OCI-LY7 (cell line): Measurements from ENCODE around the gene ABHD12.

Source experiments
- CTCF ChIP-seq: fragments of 200-600 bp; sonication (generic); conservative IDR thresholded peaks from 2 replicates; pipeline ENCODE4 v1.5.1; 2014; ENCODE audit warnings: mild to moderate bottlenecking, antibody characterized with exemption, low read length, moderate library complexity, mixed read lengths
- EZH2phosphoT487 ChIP-seq: fragments of 200-600 bp; sonication (generic); IDR thresholded peaks from 2 replicates; pipeline ENCODE4 v1.6.1; 2018; ENCODE audit warnings: low read depth, borderline replicate concordance, mild to moderate bottlenecking, mixed run types, antibody characterized with exemption, low read length, moderate library complexity, mixed read lengths

GRCh38 chr20:25308671-25309394, 81.8 kb downstream of the ABHD12 start:
- TF ChIP-seq CTCF = no peak
- TF ChIP-seq EZH2phosphoT487 = no peak
